H9 (cell line): ENCODE measurements around the gene KAZN. TPM values are rescaled to one million over a fixed set of nuclear protein-coding genes. Genes with fewer than 3 reads are reported as not detected.

Experiments
- DNase-seq: peaks from one replicate; pipeline ENCODE4 v3.0.0-alpha.2; 2017
- H2AFZ ChIP-seq: one replicate; pipeline ENCODE4 v1.6.1; 2013; ENCODE audit warnings: mild to moderate bottlenecking, low read length, control low read depth, moderate library complexity
- H2AK5ac ChIP-seq: 2 replicates; pipeline ENCODE4 v1.6.1; 2013; ENCODE audit warnings: low read length, control low read depth, mixed read lengths; ENCODE audit not compliant: insufficient read length
- H2BK120ac ChIP-seq: one replicate; pipeline ENCODE4 v1.6.1; 2013; ENCODE audit warnings: low read depth, mild to moderate bottlenecking, low read length, control low read depth, inconsistent platforms; ENCODE audit not compliant: poor library complexity, severe bottlenecking
- H2BK12ac ChIP-seq: 2 replicates; pipeline ENCODE4 v1.6.1; 2013; ENCODE audit warnings: low read length, control low read depth, mixed read lengths, low read depth; ENCODE audit not compliant: insufficient read length
- H2BK15ac ChIP-seq: 2 replicates; pipeline ENCODE4 v1.6.1; 2013; ENCODE audit warnings: low read depth, low read length, control low read depth
- H2BK20ac ChIP-seq: one replicate; pipeline ENCODE4 v1.6.1; 2013; ENCODE audit warnings: low read depth, mild to moderate bottlenecking, low read length, control low read depth, inconsistent platforms; ENCODE audit not compliant: poor library complexity, severe bottlenecking
- H2BK5ac ChIP-seq: 2 replicates; pipeline ENCODE4 v1.6.1; 2013; ENCODE audit warnings: low read length, control low read depth, mixed read lengths; ENCODE audit not compliant: insufficient read length
- H3K14ac ChIP-seq: 2 replicates; pipeline ENCODE4 v1.6.1; 2013; ENCODE audit warnings: low read length, control low read depth; ENCODE audit not compliant: insufficient read depth
- H3K18ac ChIP-seq: 2 replicates; pipeline ENCODE4 v1.6.1; 2013; ENCODE audit warnings: low read depth, mild to moderate bottlenecking, mixed read lengths, low read length, control low read depth; ENCODE audit not compliant: insufficient read length
- H3K23ac ChIP-seq: 2 replicates; pipeline ENCODE4 v1.6.1; 2013; ENCODE audit warnings: low read length, control low read depth, mixed read lengths, low read depth; ENCODE audit not compliant: insufficient read length
- H3K23me2 ChIP-seq: 2 replicates; pipeline ENCODE4 v1.6.1; 2013; ENCODE audit warnings: low read depth, mild to moderate bottlenecking, mixed read lengths, low read length, control low read depth; ENCODE audit not compliant: insufficient read length, poor library complexity, severe bottlenecking
- H3K27ac ChIP-seq: 2 replicates; pipeline ENCODE4 v1.5.1; 2013; ENCODE audit warnings: low read length, control low read depth, mixed read lengths, low read depth; ENCODE audit not compliant: insufficient read length
- H3K27me3 ChIP-seq: 2 replicates; pipeline ENCODE4 v1.6.1; 2013; ENCODE audit warnings: low read length, control low read depth, inconsistent platforms; ENCODE audit not compliant: insufficient read depth
- H3K4ac ChIP-seq: 2 replicates; pipeline ENCODE4 v1.6.1; 2013; ENCODE audit warnings: low read depth, mild to moderate bottlenecking, control low read depth, inconsistent platforms, low read length, moderate library complexity
- H3K4me1 ChIP-seq: 2 replicates; pipeline ENCODE4 v1.6.1; 2013; ENCODE audit warnings: low read length, control low read depth, inconsistent platforms; ENCODE audit not compliant: insufficient read depth
- H3K4me2 ChIP-seq: 2 replicates; pipeline ENCODE4 v1.6.1; 2013; ENCODE audit warnings: low read length, control low read depth, mixed read lengths; ENCODE audit not compliant: insufficient read length, insufficient read depth
- H3K56ac ChIP-seq: 2 replicates; pipeline ENCODE4 v1.6.1; 2013; ENCODE audit warnings: low read depth, mild to moderate bottlenecking, mixed read lengths, low read length, control low read depth; ENCODE audit not compliant: insufficient read length
- H3K79me1 ChIP-seq: 2 replicates; pipeline ENCODE4 v1.6.1; 2013; ENCODE audit warnings: low read depth, mild to moderate bottlenecking, moderate library complexity, low read length, control low read depth, inconsistent platforms; ENCODE audit not compliant: insufficient read depth, poor library complexity, severe bottlenecking
- H3K79me2 ChIP-seq: 2 replicates; pipeline ENCODE4 v1.6.1; 2013; ENCODE audit warnings: low read length, control low read depth, inconsistent platforms; ENCODE audit not compliant: insufficient read depth
- H3K9ac ChIP-seq: 2 replicates; pipeline ENCODE4 v1.6.1; 2013; ENCODE audit warnings: low read length, control low read depth, mixed read lengths; ENCODE audit not compliant: insufficient read length; ENCODE audit errors: extremely low read depth
- H3K9me3 ChIP-seq: one replicate; pipeline ENCODE4 v1.6.1; 2013; ENCODE audit warnings: low read depth, low read length, inconsistent platforms; ENCODE audit not compliant: control insufficient read depth
- H3T11ph ChIP-seq: one replicate; pipeline ENCODE4 v1.6.1; 2013; ENCODE audit warnings: mild to moderate bottlenecking, low read length, control low read depth, inconsistent platforms
- H4K20me1 ChIP-seq: one replicate; pipeline ENCODE4 v1.6.1; 2013; ENCODE audit not compliant: control insufficient read depth, insufficient read length, insufficient read depth
- H4K5ac ChIP-seq: 2 replicates; pipeline ENCODE4 v1.6.1; 2013; ENCODE audit warnings: low read depth, mild to moderate bottlenecking, mixed read lengths, low read length, control low read depth; ENCODE audit not compliant: insufficient read length
- H4K8ac ChIP-seq: replicated peaks from 2 replicates; pipeline ENCODE4 v1.6.1; 2013; ENCODE audit warnings: low read length, control low read depth, mixed read lengths, low read depth; ENCODE audit not compliant: insufficient read length
- H4K91ac ChIP-seq: 2 replicates; pipeline ENCODE4 v1.6.1; 2013; ENCODE audit warnings: low read depth, mild to moderate bottlenecking, moderate library complexity, mixed read lengths, low read length, control low read depth; ENCODE audit not compliant: insufficient read length
- H3K27ac Mint-ChIP-seq, 3 experiments: 2 replicates in 2 of 3; 3 replicates in 1 of 3; pipeline ENCODE4 v1.8.0; 2020 to 2021; ENCODE audit warnings: mixed read lengths in 3 of 3, mild to moderate bottlenecking in 1 of 3, moderate library complexity in 1 of 3
- H3K27me3 Mint-ChIP-seq: 2 replicates; pipeline ENCODE4 v1.8.0; 2021; ENCODE audit warnings: low read depth, mild to moderate bottlenecking, moderate library complexity, mixed read lengths
- H3K36me3 Mint-ChIP-seq, 3 experiments: 2 replicates in 2 of 3; 3 replicates in 1 of 3; pipeline ENCODE4 v1.8.0; 2020 to 2021; ENCODE audit warnings: low read depth in 3 of 3, mixed read lengths in 3 of 3; ENCODE audit not compliant: insufficient read depth in 1 of 3
- H3K4me1 Mint-ChIP-seq, 2 experiments: 2 replicates each; pipeline ENCODE4 v1.8.0; 2020; ENCODE audit warnings: mixed read lengths in 2 of 2
- H3K4me3 Mint-ChIP-seq, 2 experiments: 2 replicates in 1 of 2; 3 replicates in 1 of 2; pipeline ENCODE4 v1.8.0; 2020 to 2021; ENCODE audit warnings: mild to moderate bottlenecking in 2 of 2, mixed read lengths in 2 of 2, moderate library complexity in 1 of 2
- H3K9me3 Mint-ChIP-seq, 2 experiments: 2 replicates in 1 of 2; 3 replicates in 1 of 2; pipeline ENCODE4 v1.8.0; 2020; ENCODE audit warnings: mild to moderate bottlenecking in 2 of 2, mixed read lengths in 2 of 2, moderate library complexity in 1 of 2
- WGBS: extraction: QIAGEN DNeasy Blood & Tissue Kit; methylation state at CpG from one replicate; pipeline ENCODE4 v1.1.7; 2013; ENCODE audit warnings: missing lambda C conversion rate, low lambda C conversion rate, mixed read lengths; ENCODE audit not compliant: insufficient read length; ENCODE audit errors: extremely low coverage; 5-methylcytosine and 5-hydroxymethylcytosine counted together
- total RNA-seq: library from RNA; stranded (reverse); gene quantifications from 2 replicates; pipeline ENCODE4 v1.2.1, GENCODE V29; 2021
- TF ChIP-seq, protein P1 (sequence below): fragments of 200-600 bp; sonication (generic); conservative IDR thresholded peaks from 3 replicates; pipeline ENCODE4 v1.8.0; 2021; ENCODE audit warnings: antibody characterized with exemption, mild to moderate bottlenecking

KAZN gene
- total RNA-seq, 1 experiment from 2014 or later = 7.6 TPM

DNA sequence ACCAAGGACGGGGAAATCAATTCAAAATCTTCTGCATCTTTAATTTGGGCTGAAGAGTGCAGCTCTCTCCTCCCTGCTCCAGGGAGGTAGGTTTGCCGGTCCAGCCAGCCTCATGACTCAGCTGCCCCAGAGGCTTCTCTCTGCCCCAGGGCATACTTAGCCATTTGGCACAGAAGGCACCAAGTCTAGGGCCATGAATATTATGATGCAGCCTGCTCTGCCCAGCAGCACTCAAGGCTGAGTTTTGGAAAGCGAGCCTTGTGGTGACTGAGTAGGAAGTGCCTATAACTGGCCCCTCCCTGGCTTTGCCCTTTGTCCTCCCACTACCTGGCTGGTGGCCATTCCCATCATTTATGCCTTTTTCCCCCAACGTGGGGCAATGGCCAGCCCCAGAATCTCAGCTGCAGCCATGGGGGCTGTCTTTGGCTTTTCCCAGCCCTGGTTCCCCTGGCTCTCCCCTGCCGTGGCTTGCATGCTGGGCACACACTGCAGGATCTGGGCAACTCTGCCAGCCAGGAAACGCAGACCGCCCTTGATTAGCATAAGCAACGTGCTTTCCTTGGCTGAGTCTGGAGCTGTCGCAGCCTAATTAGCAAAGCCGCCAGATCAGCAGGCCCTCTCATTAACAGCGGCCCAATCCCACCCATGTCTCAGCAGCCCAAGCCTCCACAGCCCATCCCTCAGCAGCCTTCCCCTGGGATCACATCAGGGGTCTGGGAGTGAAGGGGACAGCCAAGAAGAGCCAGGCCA, 296.5 kb downstream of the KAZN start:
- Histone ChIP-seq H2BK120ac (no peak overlapping the region), H3K79me1 (no peaks in the 10 kb centered on the region), H3K23ac (no peak overlapping the region), H3K18ac (no peak overlapping the region), H2BK15ac (no peak overlapping the region), H2BK12ac (no peak overlapping the region), H4K91ac (no peak overlapping the region), H3K27ac (no peak overlapping the region), H3K9ac (no peak overlapping the region), H4K5ac (no peak overlapping the region), H3K9me3 (no peaks in the 10 kb centered on the region), H2BK5ac (no peak overlapping the region), H3K56ac (no peak overlapping the region), H4K20me1 (no peaks in the 10 kb centered on the region), H3K4me1 (no peaks in the 10 kb centered on the region), H3T11ph (no peak overlapping the region), H2BK20ac (no peak overlapping the region), H3K14ac (no peak overlapping the region; the same call in 1 of the 2 replicates), H3K79me2 (no peaks in the 10 kb centered on the region), H3K4me2 (no peak overlapping the region), H4K8ac (no peak overlapping the region), H3K23me2 (no peaks in the 10 kb centered on the region), H3K27me3 (no peaks in the 10 kb centered on the region), H2AK5ac (no peak overlapping the region), H2AFZ (no peak overlapping the region), H3K4ac (no peak overlapping the region)
- peak; percentile 44 for DNase-seq
- no peaks in the 10 kb centered on the region for H3K36me3 Mint-ChIP-seq
- H3K27me3 Mint-ChIP-seq = no peaks in the 10 kb centered on the region; the same call in 1 of the 2 replicates
- TF ChIP-seq, protein P1, sequence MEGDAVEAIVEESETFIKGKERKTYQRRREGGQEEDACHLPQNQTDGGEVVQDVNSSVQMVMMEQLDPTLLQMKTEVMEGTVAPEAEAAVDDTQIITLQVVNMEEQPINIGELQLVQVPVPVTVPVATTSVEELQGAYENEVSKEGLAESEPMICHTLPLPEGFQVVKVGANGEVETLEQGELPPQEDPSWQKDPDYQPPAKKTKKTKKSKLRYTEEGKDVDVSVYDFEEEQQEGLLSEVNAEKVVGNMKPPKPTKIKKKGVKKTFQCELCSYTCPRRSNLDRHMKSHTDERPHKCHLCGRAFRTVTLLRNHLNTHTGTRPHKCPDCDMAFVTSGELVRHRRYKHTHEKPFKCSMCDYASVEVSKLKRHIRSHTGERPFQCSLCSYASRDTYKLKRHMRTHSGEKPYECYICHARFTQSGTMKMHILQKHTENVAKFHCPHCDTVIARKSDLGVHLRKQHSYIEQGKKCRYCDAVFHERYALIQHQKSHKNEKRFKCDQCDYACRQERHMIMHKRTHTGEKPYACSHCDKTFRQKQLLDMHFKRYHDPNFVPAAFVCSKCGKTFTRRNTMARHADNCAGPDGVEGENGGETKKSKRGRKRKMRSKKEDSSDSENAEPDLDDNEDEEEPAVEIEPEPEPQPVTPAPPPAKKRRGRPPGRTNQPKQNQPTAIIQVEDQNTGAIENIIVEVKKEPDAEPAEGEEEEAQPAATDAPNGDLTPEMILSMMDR = no peak
- H3K4me3 Mint-ChIP-seq = no peak overlapping the region; a peak in 1 of 5 replicates
- peaks cover 23 to 26% of the 10 kb centered on the region in 2 experiments for H3K4me1 Mint-ChIP-seq
- no CpG with 5 or more reads among the region's 11 CpGs for WGBS
- H3K27ac Mint-ChIP-seq = peak overlapping the region in 2 of 3 experiments; percentile 32 to 57; a peak in 2 of 7 replicates
- H3K9me3 Mint-ChIP-seq = no peaks in the 10 kb centered on the region; a peak in 1 of 5 replicates
